Activated CD4-positive, alpha-beta memory T cell treated with anti-CD3 and anti-CD28 coated beads for 36 hours (primary cell): ENCODE results near the gene CDH12. TPM values are rescaled to one million over a fixed set of nuclear protein-coding genes. Genes with fewer than 3 reads are reported as not detected.
"Not testable (repeated sequence)": the region's sequence is repeated elsewhere in the genome, so short reads cannot be mapped to it uniquely, and the experiment has no call there.

Experiments
- CTCF ChIA-PET: fragments of 350-600 bp; sonication (Branson Sonifier 250); formaldehyde crosslinking; loops from one replicate; lab custom pipeline; 2021; ENCODE audit warnings: antibody characterized with exemption, inconsistent platforms; lab: Charles Lee
- POLR2A ChIA-PET: fragments of 350-600 bp; sonication (Branson Sonifier 250); formaldehyde crosslinking; loops from one replicate; lab custom pipeline; 2021; ENCODE audit warnings: antibody characterized with exemption; lab: Charles Lee
- DNase-seq: peaks from one replicate; pipeline ENCODE4 v3.0.0-alpha.2; 2020
- H3K27ac Mint-ChIP-seq: one replicate; pipeline ENCODE4 v1.8.0; 2021; ENCODE audit warnings: mixed read lengths
- H3K27me3 Mint-ChIP-seq: one replicate; pipeline ENCODE4 v1.8.0; 2021; ENCODE audit warnings: mixed read lengths
- H3K36me3 Mint-ChIP-seq: one replicate; pipeline ENCODE4 v1.8.0; 2021; ENCODE audit warnings: mixed read lengths
- H3K4me1 Mint-ChIP-seq: one replicate; pipeline ENCODE4 v1.8.0; 2021; ENCODE audit warnings: low read depth, mixed read lengths
- H3K4me3 Mint-ChIP-seq: one replicate; pipeline ENCODE4 v1.8.0; 2021; ENCODE audit warnings: mild to moderate bottlenecking, mixed read lengths
- H3K9me3 Mint-ChIP-seq: one replicate; pipeline ENCODE4 v1.8.0; 2021; ENCODE audit warnings: mixed read lengths
- intact Hi-C: fragments of 100-400 bp; cut with micrococcal nuclease; formaldehyde crosslinking; loops from one replicate; pipeline ENCODE4 v1.15.1; 2023
- total RNA-seq, 2 experiments: library from RNA; stranded (reverse); gene quantifications; one replicate each; pipeline ENCODE4 v1.2.3, GENCODE V29; 2021

The CDH12 gene
- total RNA-seq, 2 experiments from 2014 or later, result not detected

DNA sequence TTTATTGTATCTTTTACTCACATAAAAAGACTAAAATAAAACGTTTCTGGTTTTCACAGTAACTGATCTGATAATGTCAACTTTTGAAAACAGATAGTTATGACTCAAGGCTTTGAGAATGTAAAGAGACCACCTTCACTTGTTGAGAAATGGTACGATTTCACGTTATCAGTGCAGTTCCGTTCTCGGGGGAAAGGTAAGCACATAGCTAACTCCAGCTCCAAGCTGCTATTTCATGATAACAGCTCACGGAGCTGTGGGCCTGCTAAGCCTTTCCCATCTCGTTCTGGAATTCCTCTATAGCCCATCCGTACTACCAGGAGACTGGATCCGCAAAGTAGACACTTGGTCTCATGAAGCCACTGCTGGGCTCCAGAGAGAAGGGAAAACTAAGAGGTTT lies 701.3 kb downstream of the CDH12 start:
- DNase-seq, H3K9me3 Mint-ChIP-seq, H3K27ac Mint-ChIP-seq, H3K36me3 Mint-ChIP-seq, H3K27me3 Mint-ChIP-seq, H3K4me3 Mint-ChIP-seq, POLR2A ChIA-PET, H3K4me1 Mint-ChIP-seq, CTCF ChIA-PET, intact Hi-C loops: not testable (repeated sequence)

DNA sequence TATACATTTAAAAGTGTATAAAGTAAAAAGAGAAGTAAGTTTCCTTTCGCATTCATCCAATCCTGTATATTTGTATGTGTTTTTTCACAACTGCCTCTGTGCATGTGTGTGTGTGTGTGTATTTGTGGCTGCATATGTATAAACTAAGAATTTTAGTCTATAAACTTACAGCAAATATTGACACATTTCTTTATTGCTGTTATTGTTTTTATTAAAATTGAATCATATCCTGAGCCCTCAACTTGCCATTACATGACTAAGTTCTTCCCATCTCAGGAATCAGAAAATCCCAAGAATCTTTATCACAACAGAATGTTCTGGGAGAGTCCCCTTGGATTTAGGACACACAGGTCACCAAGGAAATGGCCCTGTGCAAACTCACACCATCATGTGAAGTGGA lies 712.7 kb downstream of the CDH12 start:
- H3K9me3 Mint-ChIP-seq, CTCF ChIA-PET, H3K36me3 Mint-ChIP-seq, DNase-seq, H3K4me1 Mint-ChIP-seq, POLR2A ChIA-PET, H3K4me3 Mint-ChIP-seq, H3K27me3 Mint-ChIP-seq, H3K27ac Mint-ChIP-seq, intact Hi-C loops: not testable (repeated sequence)

DNA sequence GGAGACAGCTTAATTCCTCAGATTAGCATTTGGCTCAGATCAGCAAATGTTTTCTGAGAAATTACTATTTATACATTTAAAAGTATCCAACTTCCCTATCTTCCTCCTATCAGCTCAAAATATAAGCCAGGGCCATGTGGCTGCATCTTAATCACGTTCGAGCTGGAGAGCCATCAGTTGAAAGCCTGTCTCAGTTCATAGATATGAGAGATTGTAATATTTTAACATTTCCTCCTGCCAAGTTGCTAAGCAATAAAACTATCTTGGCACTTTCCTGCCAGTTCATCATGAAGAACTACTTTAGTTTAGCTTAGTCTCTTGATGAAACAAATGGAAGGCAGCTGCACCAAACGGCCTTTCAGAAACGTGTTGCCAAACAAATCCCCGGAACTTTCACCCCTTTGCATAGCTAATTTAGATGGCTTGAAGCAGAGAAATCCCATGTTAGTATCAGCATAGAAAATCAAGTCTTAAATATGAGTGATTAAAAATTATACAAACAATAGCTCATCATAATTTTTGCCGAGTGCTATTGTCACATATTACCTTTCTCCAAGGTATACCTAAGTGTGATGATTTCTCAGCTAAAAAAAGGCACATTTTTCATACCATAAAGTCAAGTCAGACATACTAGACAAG lies 713.4 kb downstream of the CDH12 start:
- H3K9me3 Mint-ChIP-seq, intact Hi-C loops, H3K4me1 Mint-ChIP-seq, DNase-seq, H3K4me3 Mint-ChIP-seq, CTCF ChIA-PET, H3K36me3 Mint-ChIP-seq, H3K27me3 Mint-ChIP-seq, POLR2A ChIA-PET, H3K27ac Mint-ChIP-seq: not testable (repeated sequence)

DNA sequence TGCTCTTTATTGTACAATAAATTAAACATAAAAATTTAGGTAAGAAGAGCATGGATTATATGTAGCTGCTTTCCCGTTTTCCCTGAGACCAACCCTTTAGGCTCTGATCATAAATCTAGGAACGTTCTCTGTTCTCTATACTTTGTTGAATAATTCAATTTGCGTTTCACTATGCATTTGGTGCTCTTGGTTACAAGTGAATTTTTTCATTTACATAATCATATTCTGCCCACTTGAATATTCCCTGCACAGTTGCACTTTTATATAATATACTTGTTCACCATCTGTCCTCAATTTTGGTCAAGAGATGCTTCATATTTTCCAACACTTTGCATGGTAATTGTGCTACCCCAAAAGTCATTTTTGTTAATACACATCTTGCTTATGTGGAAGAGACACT lies 741.8 kb downstream of the CDH12 start:
- Mint-ChIP-seq H3K27ac (no peak overlapping the region), H3K27me3 (no peaks in the 10 kb centered on the region), H3K4me3 (no peak overlapping the region), H3K9me3 (peaks cover 16% of the 10 kb centered on the region), H3K4me1 (no peaks in the 10 kb centered on the region), H3K36me3 (no peaks in the 10 kb centered on the region)
- ChIA-PET POLR2A (no interaction called here), CTCF (no interaction called here)
- intact Hi-C loops, result no loop called here
- DNase-seq, result no peak

DNA sequence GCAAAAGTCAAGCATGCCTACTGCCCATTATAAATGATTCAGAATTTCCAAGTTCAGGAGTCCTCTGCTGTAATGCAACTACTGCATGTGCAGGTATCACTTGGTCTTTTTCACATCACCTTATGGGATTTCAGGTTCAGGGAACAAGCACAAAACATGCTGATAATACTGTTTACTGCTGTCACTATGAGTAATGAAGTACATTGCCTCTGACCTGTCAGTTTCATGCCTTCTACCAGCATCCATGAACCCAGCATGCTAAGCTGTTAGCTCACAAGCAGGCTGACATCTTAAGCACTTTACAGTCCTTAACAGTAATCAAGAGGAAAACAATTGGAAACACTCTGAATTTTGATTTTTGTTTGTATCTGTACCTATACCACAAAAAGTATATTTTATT lies 743.8 kb downstream of the CDH12 start:
- CTCF ChIA-PET, result no interaction called here
- Mint-ChIP-seq H3K27ac (no peak overlapping the region), H3K4me3 (no peak overlapping the region), H3K9me3 (peaks cover 16% of the 10 kb centered on the region), H3K4me1 (no peaks in the 10 kb centered on the region), H3K27me3 (no peaks in the 10 kb centered on the region), H3K36me3 (no peaks in the 10 kb centered on the region)
- DNase-seq, result no peak
- intact Hi-C loops, result no loop called here
- POLR2A ChIA-PET, result no interaction called here

DNA sequence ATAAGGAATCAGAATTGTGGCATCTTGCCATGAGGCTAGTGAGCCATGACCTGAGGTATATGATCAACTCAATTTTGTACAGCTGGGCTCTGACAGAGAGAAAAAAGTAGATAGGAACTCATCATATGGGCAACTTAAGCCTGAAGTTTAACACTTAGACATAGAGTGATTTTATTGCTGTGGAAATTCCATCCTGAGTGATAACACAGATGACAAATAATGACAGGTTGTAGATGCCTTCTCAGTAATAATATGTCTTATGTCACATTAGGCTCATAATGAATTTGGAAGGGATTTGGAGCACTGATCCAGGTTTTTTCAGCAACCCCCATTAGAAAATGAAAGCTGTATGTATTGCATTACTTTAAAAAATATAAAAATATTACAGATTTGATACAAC lies 744.6 kb downstream of the CDH12 start:
- Mint-ChIP-seq H3K27ac (no peak overlapping the region), H3K36me3 (no peaks in the 10 kb centered on the region), H3K4me1 (no peaks in the 10 kb centered on the region), H3K27me3 (no peaks in the 10 kb centered on the region), H3K9me3 (peaks cover 16% of the 10 kb centered on the region), H3K4me3 (no peak overlapping the region)
- POLR2A ChIA-PET, result no interaction called here
- DNase-seq, result no peak
- intact Hi-C loops, result no loop called here
- CTCF ChIA-PET, result no interaction called here

DNA sequence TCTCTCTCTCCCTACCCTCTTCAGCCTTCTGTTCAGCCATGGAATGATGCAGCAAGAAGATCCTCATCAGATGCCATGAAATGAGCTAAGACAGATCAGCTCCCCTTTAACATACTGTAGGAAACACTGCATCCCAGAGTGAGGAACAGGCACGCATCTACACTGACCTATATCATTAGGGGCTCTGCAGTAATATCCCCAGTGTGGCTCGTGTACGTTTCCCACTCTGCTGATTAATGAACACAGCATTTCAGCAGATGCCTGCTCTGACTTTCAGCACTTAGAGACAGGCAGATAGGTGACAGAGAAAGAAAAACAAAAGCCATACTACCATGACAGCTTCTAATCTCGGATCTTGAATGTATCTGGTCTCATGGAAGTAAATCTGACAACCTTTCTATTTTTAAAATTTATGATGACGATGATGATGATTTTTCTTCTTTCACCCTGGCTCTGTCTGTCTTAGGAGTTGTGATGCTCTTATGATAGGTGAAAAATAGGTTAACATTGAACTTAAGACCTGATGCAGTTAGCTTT lies 750.3 kb downstream of the CDH12 start:
- CTCF ChIA-PET, result no interaction called here
- intact Hi-C loops, result no loop called here
- no peak overlapping the region for H3K27ac Mint-ChIP-seq

DNA sequence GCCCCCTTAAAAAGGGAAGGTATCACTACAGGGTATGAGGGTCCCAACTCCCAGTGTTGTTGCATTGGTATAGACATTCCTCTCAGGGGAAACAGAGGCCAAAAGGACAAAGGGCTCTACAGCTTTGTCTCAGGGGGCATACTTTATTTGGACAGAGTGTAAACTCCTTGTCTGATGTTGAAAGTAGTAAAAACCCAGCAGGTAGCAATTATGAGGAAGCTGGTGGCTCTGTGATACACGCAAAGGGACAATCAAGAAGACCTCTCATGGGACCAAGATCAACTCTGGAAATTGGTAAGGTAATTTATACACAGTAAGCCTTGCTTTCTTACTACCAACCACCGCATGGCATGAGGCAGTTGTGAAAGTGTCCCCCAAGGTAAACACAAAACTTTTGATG lies 764.6 kb downstream of the CDH12 start:
- Mint-ChIP-seq H3K9me3 (peaks cover 11% of the 10 kb centered on the region), H3K27ac (no peak overlapping the region), H3K4me1 (no peaks in the 10 kb centered on the region), H3K4me3 (no peak overlapping the region), H3K27me3 (no peaks in the 10 kb centered on the region), H3K36me3 (no peaks in the 10 kb centered on the region)
- ChIA-PET CTCF (no interaction called here), POLR2A (no interaction called here)
- no peak for DNase-seq
- intact Hi-C loops, result no loop called here

More for the DNA sequence above, 750.3 kb downstream of the CDH12 start:
- Mint-ChIP-seq H3K4me1 (no peaks in the 10 kb centered on the region), H3K27me3 (no peaks in the 10 kb centered on the region), H3K36me3 (no peaks in the 10 kb centered on the region), H3K4me3 (no peak overlapping the region), H3K9me3 (peaks cover 2% of the 10 kb centered on the region)
- POLR2A ChIA-PET, result no interaction called here
- no peak for DNase-seq

DNA sequence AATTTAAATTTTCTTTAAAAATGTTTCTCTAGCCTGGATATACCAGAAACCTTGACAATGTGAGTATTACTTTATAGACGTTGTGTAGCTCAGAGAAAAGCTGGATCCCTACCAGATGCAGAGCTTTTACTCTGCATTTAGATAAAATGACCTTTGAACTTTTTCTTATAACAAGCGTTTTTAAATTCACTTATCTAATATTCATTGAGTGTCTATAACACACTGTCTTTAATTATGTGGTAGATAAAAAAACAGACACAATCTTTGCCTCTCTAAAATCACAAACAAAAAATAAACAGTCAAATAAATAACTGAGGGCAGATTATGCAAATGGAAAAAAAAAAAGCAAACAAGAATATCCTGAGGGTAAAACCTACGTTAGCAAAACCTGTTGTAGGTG lies 773.6 kb downstream of the CDH12 start:
- ChIA-PET POLR2A (no interaction called here), CTCF (no interaction called here)
- H3K4me3 Mint-ChIP-seq, result no peak overlapping the region
- intact Hi-C loops, result no loop called here
- H3K27me3 Mint-ChIP-seq, result no peaks in the 10 kb centered on the region
- no peaks in the 10 kb centered on the region for H3K36me3 Mint-ChIP-seq
- peaks cover 4% of the 10 kb centered on the region for H3K9me3 Mint-ChIP-seq
- no peak overlapping the region for H3K27ac Mint-ChIP-seq
- no peaks in the 10 kb centered on the region for H3K4me1 Mint-ChIP-seq
- no peak for DNase-seq

DNA sequence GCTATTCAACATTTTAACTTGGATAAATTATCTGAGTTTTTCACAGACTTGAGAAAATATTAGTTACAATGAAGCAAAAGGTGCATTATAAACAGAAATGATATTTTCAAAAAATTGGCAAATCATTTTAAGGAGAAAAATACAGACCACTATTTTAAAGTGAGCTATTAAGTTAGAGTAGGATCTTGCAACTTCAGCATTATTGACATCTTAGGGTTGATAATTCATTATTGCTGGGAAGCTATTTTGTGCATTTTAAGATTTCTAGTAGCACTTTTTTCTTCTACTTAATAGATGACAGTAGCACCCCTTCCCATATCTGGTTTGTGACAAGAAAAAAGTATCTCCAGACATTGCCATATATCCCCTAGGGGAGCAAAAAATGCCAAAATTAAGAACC lies 774.1 kb downstream of the CDH12 start:
- Mint-ChIP-seq H3K4me1 (no peaks in the 10 kb centered on the region), H3K27ac (no peak overlapping the region), H3K36me3 (no peaks in the 10 kb centered on the region), H3K4me3 (no peak overlapping the region), H3K27me3 (no peaks in the 10 kb centered on the region), H3K9me3 (peaks cover 3% of the 10 kb centered on the region)
- DNase-seq, result no peak
- intact Hi-C loops, result no loop called here
- ChIA-PET CTCF (no interaction called here), POLR2A (no interaction called here)

DNA sequence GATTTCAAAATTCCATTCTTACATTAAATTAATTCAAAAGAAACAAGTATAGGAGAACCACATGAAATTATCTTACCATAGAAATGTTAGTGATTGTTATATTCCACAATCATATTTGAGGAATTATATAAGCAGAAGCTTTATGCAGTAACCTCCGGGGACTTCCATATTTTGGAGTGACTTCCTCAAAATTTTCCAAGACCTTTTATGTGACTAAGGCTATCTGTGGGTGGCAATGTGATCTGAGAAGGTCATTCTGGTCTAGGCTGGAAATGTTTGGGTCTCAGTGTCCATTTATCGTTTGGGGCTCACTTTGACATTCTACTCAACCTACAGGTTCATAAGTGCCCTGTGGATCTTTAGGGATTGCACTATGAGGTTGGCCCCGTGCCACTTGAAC lies 776.6 kb downstream of the CDH12 start:
- H3K27me3 Mint-ChIP-seq, result no peaks in the 10 kb centered on the region
- H3K27ac Mint-ChIP-seq, result no peak overlapping the region
- no peak overlapping the region for H3K4me3 Mint-ChIP-seq
- H3K36me3 Mint-ChIP-seq, result no peaks in the 10 kb centered on the region
- ChIA-PET POLR2A (no interaction called here), CTCF (no interaction called here)
- intact Hi-C loops, result no loop called here
- DNase-seq, result no peak
- H3K4me1 Mint-ChIP-seq, result no peaks in the 10 kb centered on the region
- peaks cover 7% of the 10 kb centered on the region for H3K9me3 Mint-ChIP-seq

DNA sequence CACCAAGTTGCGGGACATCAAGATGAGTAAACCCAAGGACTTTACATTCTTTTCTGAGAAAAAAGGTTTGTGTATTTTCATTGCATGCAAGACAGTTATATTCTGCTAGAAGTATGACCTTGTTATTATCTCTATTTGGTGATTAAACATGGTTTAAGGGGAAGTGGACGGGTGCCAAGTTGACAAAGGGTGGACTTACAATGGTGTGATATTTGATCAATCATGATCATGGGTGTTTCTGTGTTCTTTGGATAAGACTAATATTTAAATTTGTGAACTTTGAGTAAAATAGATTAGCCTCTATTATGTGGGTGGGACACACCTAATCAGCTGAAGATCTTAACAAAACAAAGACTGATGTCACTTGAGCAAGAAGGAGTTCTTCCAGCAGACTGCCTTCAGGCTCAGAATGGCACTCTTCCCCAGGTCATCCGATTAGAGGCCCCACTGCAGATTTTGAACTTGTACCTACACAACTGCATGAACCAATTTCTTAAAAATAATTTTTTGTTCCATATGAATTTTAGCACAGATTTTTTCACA lies 782.9 kb downstream of the CDH12 start:
- POLR2A ChIA-PET, result no interaction called here
- intact Hi-C loops, result no loop called here

DNA sequence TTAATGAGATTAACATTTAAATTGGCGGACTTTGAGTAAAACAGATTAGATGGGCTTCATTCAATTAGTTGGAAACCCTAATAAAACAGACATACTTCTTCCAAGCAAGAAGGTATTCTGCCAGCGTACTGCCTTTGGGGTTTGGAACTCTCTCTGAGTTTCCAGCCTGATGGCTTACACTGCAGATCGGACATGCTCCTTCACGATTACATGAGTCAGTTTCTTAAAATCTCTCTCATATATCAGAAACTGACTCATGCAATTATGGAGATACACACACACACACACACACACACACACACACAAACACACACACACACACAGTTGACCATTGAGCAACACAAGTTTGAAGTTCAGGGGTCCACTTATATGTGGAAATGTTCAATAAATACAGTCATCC lies 789.4 kb downstream of the CDH12 start:
- intact Hi-C loops, result no loop called here
- CTCF ChIA-PET, result no interaction called here
- DNase-seq, result no peak
- Mint-ChIP-seq H3K4me3 (no peak overlapping the region), H3K27ac (no peak overlapping the region), H3K27me3 (no peaks in the 10 kb centered on the region), H3K9me3 (peaks cover 12% of the 10 kb centered on the region), H3K36me3 (no peaks in the 10 kb centered on the region), H3K4me1 (no peaks in the 10 kb centered on the region)
- POLR2A ChIA-PET, result no interaction called here

More for the DNA sequence above, 782.9 kb downstream of the CDH12 start:
- Mint-ChIP-seq H3K4me3 (no peak overlapping the region), H3K27me3 (no peaks in the 10 kb centered on the region), H3K36me3 (no peaks in the 10 kb centered on the region), H3K4me1 (no peaks in the 10 kb centered on the region), H3K27ac (no peak overlapping the region), H3K9me3 (peaks cover 25% of the 10 kb centered on the region)
- CTCF ChIA-PET, result no interaction called here
- no peak for DNase-seq
